HEK293T (cell line): ENCODE results near the gene CYP46A1.

ENCODE experiments used
- CTBP1 ChIP-seq: fragments of 450-650 bp; IDR thresholded peaks from 2 replicates; pipeline ENCODE4 v1.6.1; 2016; ENCODE audit warnings: borderline replicate concordance
- LEF1 ChIP-seq: fragments of 450-650 bp; IDR thresholded peaks from 2 replicates; pipeline ENCODE4 v1.6.1; 2017; ENCODE audit warnings: mild to moderate bottlenecking, borderline replicate concordance
- PKNOX1 ChIP-seq: fragments of 450-650 bp; IDR thresholded peaks from 2 replicates; pipeline ENCODE4 v1.6.1; 2016
- SUZ12 ChIP-seq: fragments of 450-650 bp; IDR thresholded peaks from 2 replicates; pipeline ENCODE4 v1.6.1; 2016; ENCODE audit warnings: mild to moderate bottlenecking

GRCh38 chr14:99752486-99753121, 68.5 kb downstream of the CYP46A1 start:
- TF ChIP-seq SUZ12: no peak
- no peak for TF ChIP-seq LEF1
- no peak for TF ChIP-seq CTBP1
- no peak for TF ChIP-seq PKNOX1
